ENCODE results near the gene ZNF296. TPM values are rescaled to one million over a fixed set of nuclear protein-coding genes. Genes with fewer than 3 reads are reported as not detected.

ZNF296 gene
- total and polyA plus RNA-seq, 2 donors from 2014 or later, result 1.2 to 2.1 TPM

DNA sequence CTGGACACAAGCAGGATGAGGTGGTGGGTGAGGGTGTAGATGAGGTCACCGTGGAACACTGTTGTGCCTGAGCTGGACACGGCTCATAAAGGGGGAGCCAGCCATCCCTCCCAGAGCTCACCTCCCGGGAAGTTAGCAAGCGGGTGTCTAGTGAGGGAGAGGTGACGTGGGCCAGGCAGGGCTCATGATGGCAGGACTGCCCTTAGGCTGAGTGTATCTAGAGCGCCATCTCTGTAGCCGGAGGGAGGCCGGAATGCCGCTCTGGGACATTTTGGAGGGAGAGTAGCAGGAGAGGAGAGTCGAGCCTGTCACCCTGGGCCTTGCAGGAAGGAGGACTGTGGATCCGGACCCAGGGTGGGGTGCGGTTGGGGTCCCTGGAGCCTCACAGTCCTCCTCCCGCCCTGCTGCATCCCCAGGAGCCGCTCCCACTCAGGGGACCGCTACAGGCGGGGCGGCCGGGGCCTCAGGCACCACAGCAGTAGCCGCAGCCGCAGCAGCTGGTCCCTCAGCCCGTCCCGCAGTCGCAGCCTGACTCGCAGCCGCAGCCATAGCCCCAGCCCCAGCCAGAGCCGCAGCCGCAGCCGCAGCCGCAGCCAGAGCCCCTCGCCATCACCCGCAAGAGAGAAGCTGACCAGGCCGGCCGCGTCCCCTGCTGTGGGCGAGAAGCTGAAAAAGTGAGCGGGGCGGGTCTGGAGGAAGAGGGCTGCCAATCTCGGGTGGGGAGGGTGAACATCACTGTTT, 9.2 kb downstream of the ZNF296 start:
- intact Hi-C loops (cut with DNase I), result no loop called here
- FAIRE-seq, result no peak
- Histone ChIP-seq H3K27ac (ENCODE audit: low read depth in 2 of 2, low read length in 2 of 2) (no peak overlapping the region), H3K36me3 (ENCODE audit: control insufficient read depth in 2 of 3, insufficient read depth in 3 of 3, low read length in 3 of 3) (peaks cover 0 to 28% (median 24%) of the 10 kb centered on the region in 3 donors), H3K9me3 (ENCODE audit: control insufficient read depth in 2 of 3, insufficient read depth in 1 of 3, low read length in 3 of 3) (no peaks in the 10 kb centered on the region), H3K27me3 (ENCODE audit: control insufficient read depth, insufficient read depth, low read length) (no peaks in the 10 kb centered on the region), H3K9ac (ENCODE audit: low read length in 3 of 3) (no peak overlapping the region), H3K4me1 (ENCODE audit: control insufficient read depth in 2 of 3, insufficient read depth in 2 of 3, low read depth in 1 of 3, low read length in 3 of 3) (no peaks in the 10 kb centered on the region), H3K4me3 (ENCODE audit: low read length in 3 of 3) (no peak overlapping the region)
- TF ChIP-seq, protein P1, sequence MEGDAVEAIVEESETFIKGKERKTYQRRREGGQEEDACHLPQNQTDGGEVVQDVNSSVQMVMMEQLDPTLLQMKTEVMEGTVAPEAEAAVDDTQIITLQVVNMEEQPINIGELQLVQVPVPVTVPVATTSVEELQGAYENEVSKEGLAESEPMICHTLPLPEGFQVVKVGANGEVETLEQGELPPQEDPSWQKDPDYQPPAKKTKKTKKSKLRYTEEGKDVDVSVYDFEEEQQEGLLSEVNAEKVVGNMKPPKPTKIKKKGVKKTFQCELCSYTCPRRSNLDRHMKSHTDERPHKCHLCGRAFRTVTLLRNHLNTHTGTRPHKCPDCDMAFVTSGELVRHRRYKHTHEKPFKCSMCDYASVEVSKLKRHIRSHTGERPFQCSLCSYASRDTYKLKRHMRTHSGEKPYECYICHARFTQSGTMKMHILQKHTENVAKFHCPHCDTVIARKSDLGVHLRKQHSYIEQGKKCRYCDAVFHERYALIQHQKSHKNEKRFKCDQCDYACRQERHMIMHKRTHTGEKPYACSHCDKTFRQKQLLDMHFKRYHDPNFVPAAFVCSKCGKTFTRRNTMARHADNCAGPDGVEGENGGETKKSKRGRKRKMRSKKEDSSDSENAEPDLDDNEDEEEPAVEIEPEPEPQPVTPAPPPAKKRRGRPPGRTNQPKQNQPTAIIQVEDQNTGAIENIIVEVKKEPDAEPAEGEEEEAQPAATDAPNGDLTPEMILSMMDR (IDR thresholded peaks at IDR 0.05; ENCODE audit: borderline replicate concordance, extremely low read depth, insufficient read depth), result no peak
- DNase-seq, result no peak

DNA sequence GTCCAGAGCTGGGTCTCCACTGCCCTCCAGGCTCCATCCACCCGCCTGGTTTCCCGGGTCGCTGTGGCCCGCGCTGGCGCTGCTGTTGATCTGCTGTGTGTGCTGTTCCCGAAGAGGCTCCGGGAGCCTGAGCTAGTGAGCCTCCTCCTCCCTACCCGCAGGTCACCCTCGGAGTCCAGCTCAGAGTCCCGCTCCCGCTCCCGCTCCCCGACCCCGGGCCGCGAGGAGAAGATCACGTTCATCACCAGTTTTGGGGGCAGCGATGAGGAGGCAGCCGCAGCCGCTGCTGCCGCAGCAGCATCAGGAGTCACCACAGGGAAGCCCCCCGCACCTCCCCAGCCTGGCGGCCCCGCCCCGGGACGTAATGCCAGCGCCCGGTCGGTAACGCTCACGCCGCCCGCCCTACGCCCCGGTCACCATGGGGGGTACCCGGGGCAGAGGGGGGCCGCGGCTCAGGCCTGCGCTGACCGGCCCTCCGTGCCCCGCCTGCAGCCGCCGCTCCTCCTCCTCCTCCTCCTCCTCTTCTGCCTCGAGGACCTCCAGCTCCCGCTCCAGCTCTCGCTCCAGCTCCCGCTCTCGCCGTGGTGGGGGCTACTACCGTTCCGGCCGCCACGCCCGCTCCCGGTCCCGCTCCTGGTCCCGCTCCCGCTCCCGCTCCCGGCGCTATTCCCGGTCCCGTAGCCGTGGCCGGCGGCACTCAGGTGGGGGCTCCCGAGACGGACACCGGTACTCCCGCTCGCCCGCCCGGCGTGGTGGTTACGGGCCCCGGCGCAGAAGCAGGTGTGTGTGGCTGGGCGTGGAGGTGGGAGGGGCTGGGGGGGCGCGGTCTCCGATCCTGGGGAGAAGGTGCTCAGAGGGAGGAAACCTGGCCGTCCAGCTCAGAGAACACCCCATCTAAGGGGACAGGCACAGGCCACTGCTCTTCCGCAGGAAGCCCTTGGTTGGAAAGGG, 12.2 kb downstream of the ZNF296 start:
- FAIRE-seq (no peak), DNase-seq (no peak)
- no peak overlapping the region for H3K27ac ChIP-seq (ENCODE audit: low read depth in 2 of 2, low read length in 2 of 2)
- peaks cover 3 to 36% (median 25%) of the 10 kb centered on the region in 3 donors for H3K36me3 ChIP-seq (ENCODE audit: control insufficient read depth in 2 of 3, insufficient read depth in 3 of 3, low read length in 3 of 3)
- no peaks in the 10 kb centered on the region for H3K27me3 ChIP-seq (ENCODE audit: control insufficient read depth, insufficient read depth, low read length)
- H3K4me1 ChIP-seq (ENCODE audit: control insufficient read depth in 2 of 3, insufficient read depth in 2 of 3, low read depth in 1 of 3, low read length in 3 of 3), result no peaks in the 10 kb centered on the region
- H3K4me3 ChIP-seq (ENCODE audit: low read length in 3 of 3), result no peak overlapping the region
- no peak overlapping the region for H3K9ac ChIP-seq (ENCODE audit: low read length in 3 of 3)
- TF ChIP-seq, protein P1 (IDR thresholded peaks at IDR 0.05; ENCODE audit: borderline replicate concordance, extremely low read depth, insufficient read depth), result no peak
- intact Hi-C loops (cut with DNase I), result no loop called here
- no peaks in the 10 kb centered on the region for H3K9me3 ChIP-seq (ENCODE audit: control insufficient read depth in 2 of 3, insufficient read depth in 1 of 3, low read length in 3 of 3)

DNA sequence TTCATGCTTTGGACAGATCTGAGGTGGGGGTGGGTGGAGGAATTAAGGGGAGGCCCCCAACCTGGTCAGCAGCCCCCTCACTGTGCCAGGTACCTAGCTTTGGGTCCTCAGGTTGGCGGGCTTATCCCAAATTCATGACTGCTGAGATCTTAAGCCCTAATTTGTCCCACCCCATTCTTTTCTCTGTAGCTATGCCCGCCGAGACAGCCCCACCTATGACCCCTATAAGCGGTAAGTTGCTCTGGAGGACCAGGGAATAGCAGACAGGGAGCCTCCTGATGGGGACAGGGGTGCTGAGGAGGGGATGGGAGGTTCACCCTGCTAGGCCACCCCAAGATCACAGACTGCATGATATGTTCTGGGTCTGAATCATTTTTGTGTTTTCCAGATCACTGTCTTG, 14.3 kb downstream of the ZNF296 start:
- H3K27ac ChIP-seq (ENCODE audit: low read depth in 2 of 2, low read length in 2 of 2), result no peak overlapping the region
- intact Hi-C loops (cut with DNase I), result no loop called here
- H3K4me3 ChIP-seq (ENCODE audit: low read length in 3 of 3), result no peak overlapping the region
- no peaks in the 10 kb centered on the region for H3K4me1 ChIP-seq (ENCODE audit: control insufficient read depth in 2 of 3, insufficient read depth in 2 of 3, low read depth in 1 of 3, low read length in 3 of 3)
- H3K36me3 ChIP-seq (ENCODE audit: control insufficient read depth in 2 of 3, insufficient read depth in 3 of 3, low read length in 3 of 3), result peaks cover 3 to 50% (median 34%) of the 10 kb centered on the region in 3 donors
- TF ChIP-seq, protein P1 (IDR thresholded peaks at IDR 0.05; ENCODE audit: borderline replicate concordance, extremely low read depth, insufficient read depth), result no peak
- H3K27me3 ChIP-seq (ENCODE audit: control insufficient read depth, insufficient read depth, low read length), result no peaks in the 10 kb centered on the region
- DNase-seq, result no peak
- H3K9me3 ChIP-seq (ENCODE audit: control insufficient read depth in 2 of 3, insufficient read depth in 1 of 3, low read length in 3 of 3), result no peaks in the 10 kb centered on the region
- no peak for FAIRE-seq
- no peak overlapping the region for H3K9ac ChIP-seq (ENCODE audit: low read length in 3 of 3)

Data from kidney (tissue), 14 donors.